DMS79 (cell line): ENCODE measurements around the gene PSMF1.
"Not testable (repeated sequence)": the region's sequence is repeated elsewhere in the genome, so short reads cannot be mapped to it uniquely, and the experiment has no call there.

Source experiments
- DNase-seq: peaks from one replicate; lab custom pipeline; 2025; lab: John Stamatoyannopoulos, UW

Gene PSMF1

GRCh38 chr20:1215386-1216170, 97.2 kb downstream of the PSMF1 start:
- no peak for DNase-seq

- DNase-seq: not testable (repeated sequence)
Observed at GRCh38 chr20:1216527-1217427, 98.4 kb downstream of the PSMF1 start.
